G401 (cell line): ENCODE data around the gene CARHSP1. TPM values are rescaled to one million over a fixed set of nuclear protein-coding genes. Genes with fewer than 3 reads are reported as not detected.
"Not testable (repeated sequence)": the region's sequence is repeated elsewhere in the genome, so short reads cannot be mapped to it uniquely, and the experiment has no call there.

ENCODE experiments used
- DNase-seq: peaks from one replicate; pipeline ENCODE4 v3.0.0-alpha.2; 2015; ENCODE audit warnings: low spot score
- in situ Hi-C: cut with HindIII; loops from 2 replicates; pipeline ENCODE4 v1.10.0; 2016; ENCODE audit warnings: low sequenced_read_pairs, mixed read lengths
- total RNA-seq: library from RNA; depleted of rRNA; stranded (reverse); fragments of >200 nt; shearing (Covaris generic); gene quantifications from 2 replicates; pipeline ENCODE4 v1.2.3, GENCODE V29; 2014; rRNA removed

The CARHSP1 gene
- total RNA-seq, 1 experiment from 2014 or later, result 114 TPM

GRCh38 chr16:8808613-8809353, 60.0 kb downstream of the CARHSP1 start:
- in situ Hi-C loops, result no loop called here
- DNase-seq, result peak; percentile 76

DNA sequence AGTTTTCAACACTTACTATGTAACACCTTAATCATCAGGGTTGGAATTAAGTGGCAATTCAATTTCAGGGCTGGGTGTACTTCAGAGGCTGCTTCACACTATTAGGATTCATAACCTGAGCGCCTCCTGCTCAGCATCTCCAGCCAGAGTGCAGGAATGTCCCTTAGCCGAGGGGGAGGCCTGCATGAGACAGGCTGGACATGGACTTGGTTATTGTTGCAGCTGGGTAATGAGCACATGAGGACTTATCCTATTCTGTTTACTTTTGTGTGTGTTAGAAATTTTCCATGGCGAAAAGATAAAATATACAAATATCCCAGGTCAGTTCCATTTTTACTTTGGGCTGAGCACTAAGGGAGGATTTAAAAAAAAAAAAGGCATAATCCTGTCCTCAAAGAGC, 60.8 kb downstream of the CARHSP1 start:
- no peak for DNase-seq
- in situ Hi-C loops, result no loop called here

DNA sequence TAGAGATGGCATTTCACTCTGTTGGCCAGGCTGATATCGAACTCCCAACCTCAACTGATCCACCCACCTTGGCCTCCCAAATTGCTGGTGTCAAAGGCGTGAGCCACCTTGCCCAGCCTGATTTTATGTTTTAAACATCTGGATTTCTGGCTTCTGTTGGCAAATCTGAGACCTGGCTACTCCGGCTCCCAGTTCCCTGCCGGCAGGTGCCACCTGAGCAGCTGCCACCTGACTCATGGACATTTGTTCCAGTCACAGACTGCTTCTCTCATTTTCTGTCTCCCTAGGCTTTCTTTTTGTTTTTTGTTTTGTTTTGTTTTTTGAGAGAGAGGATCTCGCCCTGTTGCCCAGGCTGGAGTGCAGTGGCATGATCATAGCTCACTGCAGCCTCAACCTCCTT, 61.6 kb downstream of the CARHSP1 start:
- DNase-seq, result no peak
- in situ Hi-C loops, result no loop called here

DNA sequence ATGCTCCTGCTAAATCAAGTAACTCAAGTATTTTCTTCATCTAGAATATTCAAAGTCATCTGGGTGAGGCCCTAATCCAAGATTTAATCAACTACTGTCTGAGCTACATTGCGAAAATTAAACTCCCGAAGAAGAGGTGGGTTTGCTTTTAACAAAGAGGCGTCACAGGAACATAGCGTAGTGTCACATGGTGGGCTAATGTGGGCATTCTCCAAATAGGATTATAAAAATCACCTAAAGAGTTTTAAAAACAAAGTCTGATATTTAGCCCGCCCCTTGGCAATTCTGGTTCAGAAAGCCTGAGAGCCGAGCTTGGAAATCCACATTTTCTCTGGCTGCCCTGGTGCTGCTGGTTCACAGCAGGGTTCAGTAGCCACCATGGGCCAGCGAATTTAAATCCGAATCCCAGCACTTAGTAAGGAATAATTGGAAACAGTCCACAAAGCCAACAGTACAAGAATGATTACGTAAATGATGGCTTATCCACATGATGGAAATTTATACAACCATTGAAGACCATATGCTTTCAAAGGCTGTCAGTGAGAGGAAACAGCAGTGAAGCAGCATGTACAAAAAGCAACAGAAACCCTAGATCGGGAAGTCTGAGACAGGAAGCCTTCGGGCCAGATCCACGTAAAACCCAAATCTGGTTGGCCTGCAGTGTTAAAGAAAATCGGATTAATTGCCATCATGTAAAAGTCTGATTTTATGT, 62.4 kb downstream of the CARHSP1 start:
- DNase-seq, result peak; percentile 57
- in situ Hi-C loops, result no loop called here

DNA sequence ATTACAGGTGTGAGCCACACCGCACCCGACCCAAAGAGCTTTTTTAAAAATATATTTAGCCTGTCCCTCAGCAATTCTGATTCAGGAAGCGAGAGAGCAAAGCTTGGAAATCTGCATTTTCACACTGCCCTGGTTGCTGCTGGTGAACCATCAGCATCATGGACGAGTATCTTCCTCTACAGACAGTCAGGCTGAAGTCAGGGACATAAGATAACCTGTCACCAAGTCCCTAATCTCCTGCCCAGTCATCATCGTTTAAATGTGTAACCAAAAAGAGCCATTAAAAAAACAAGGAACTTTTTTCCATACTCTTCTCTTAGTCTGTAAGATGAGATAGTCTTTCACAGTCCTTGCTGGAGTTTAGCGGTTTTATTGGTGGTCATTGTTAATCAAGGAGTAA, 64.5 kb downstream of the CARHSP1 start:
- no peak for DNase-seq
- in situ Hi-C loops, result no loop called here

DNA sequence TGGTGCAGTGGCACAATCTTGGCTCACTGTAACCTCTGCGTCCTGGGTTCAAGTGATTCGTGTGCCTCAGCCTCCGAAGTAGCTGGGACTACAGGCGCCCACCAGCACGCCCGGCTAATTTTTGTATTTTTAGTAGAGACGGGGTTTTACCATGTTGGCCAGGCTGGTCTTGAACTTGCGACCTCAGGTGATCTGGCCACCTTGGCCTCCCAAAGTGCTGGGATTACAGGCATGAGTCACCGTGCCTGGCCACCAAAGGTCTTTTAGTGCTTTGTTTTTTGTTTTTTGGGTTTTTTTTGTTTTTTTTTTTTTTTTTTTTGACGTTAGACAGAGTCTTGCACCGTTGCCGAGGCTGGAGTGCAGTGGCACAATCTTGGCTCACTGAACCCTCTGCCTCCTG, 65.1 kb downstream of the CARHSP1 start:
- DNase-seq, in situ Hi-C loops: not testable (repeated sequence)

Other genes with a start within 250 kb of the CARHSP1 start
- gene METTL22, start 247.3 kb downstream of the CARHSP1 start, total RNA-seq, result 9.1 and 19.8 TPM in 2 replicates
- gene ABAT, start 194.4 kb downstream of the CARHSP1 start, total RNA-seq, result 7.2 and 8.0 TPM in 2 replicates
- 9.0 and 14.3 TPM in 2 replicates for gene TMEM186, start 71.4 kb downstream of the CARHSP1 start, total RNA-seq
- 28.4 and 36.3 TPM in 2 replicates for gene PMM2, start 71.2 kb downstream of the CARHSP1 start, total RNA-seq
- not detected in 2 replicates for gene LITAFD, start 13.3 kb upstream of the CARHSP1 start, total RNA-seq
- gene USP7, start 94.9 kb upstream of the CARHSP1 start, total RNA-seq, result 20.3 and 29.2 TPM in 2 replicates
- 36.7 and 56.3 TPM in 2 replicates for gene HAPSTR1, start 222.6 kb upstream of the CARHSP1 start, total RNA-seq